Stimulated activated naive CD4-positive, alpha-beta T cell (primary cell): Measurements from ENCODE around the gene IL1RN.
A peak's percentile ranks its signal among the peaks of the same experiment; 100 is the strongest.

ENCODE experiments used
- DNase-seq, 6 experiments: peaks; one replicate each; lab custom pipeline; 2025; lab: John Stamatoyannopoulos, UW

IL1RN gene

DNA sequence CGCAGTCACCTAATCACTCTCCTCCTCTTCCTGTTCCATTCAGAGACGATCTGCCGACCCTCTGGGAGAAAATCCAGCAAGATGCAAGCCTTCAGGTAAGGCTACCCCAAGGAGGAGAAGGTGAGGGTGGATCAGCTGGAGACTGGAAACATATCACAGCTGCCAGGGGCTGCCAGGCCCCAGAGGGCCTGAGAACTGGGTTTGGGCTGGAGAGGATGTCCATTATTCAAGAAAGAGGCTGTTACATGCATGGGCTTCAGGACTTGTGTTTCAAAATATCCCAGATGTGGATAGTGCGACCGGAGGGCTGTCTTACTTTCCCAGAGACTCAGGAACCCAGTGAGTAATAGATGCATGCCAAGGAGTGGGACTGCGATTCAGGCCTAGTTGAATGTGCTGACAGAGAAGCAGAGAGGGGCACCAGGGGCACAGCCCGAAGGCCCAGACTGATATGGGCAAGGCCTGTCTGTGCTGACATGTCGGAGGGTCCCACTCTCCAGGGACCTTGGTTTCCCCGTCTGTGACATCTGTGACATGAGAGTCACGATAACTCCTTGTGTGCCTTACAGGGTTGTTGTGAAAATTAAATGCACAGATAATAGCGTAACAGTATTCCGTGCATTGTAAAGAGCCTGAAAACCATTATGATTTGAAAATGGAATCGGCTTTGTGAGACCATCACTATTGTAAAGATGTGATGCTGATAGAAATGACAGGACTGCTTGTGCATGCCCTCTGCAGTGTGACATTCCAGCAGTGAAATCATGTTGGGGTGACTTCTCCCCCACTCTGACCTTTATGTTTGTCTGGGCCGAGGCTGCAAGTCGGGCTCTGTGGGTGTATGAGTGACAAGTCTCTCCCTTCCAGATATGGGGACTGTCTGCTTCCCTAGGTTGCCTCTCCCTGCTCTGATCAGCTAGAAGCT, 510 bp downstream of the IL1RN start:
- no peak for DNase-seq

- no peak for DNase-seq
Measured at GRCh38 chr2:113129519-113130078, 2.2 kb downstream of the IL1RN start.

- DNase-seq: no peak
Measured at GRCh38 chr2:113131352-113132185, 4.2 kb downstream of the IL1RN start.

DNA sequence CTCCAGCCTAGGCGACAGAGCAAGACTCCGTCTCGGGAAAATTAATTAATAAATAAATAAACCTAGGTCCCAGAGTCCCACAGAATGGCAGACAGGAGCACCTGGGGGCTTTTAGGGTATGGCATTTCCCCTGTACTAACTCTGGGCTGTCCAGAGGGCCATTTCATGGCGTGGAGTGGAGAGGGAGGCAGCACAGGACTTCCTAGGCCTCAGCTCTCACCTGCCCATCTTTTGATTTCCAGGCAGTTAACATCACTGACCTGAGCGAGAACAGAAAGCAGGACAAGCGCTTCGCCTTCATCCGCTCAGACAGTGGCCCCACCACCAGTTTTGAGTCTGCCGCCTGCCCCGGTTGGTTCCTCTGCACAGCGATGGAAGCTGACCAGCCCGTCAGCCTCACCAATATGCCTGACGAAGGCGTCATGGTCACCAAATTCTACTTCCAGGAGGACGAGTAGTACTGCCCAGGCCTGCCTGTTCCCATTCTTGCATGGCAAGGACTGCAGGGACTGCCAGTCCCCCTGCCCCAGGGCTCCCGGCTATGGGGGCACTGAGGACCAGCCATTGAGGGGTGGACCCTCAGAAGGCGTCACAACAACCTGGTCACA, 5.1 kb downstream of the IL1RN start:
- no peak for DNase-seq

- no peak for DNase-seq
Measured at GRCh38 chr2:113133704-113134598, 6.6 kb downstream of the IL1RN start.

- no peak for DNase-seq
Measured at GRCh38 chr2:113134717-113135116, 7.3 kb downstream of the IL1RN start.

DNA sequence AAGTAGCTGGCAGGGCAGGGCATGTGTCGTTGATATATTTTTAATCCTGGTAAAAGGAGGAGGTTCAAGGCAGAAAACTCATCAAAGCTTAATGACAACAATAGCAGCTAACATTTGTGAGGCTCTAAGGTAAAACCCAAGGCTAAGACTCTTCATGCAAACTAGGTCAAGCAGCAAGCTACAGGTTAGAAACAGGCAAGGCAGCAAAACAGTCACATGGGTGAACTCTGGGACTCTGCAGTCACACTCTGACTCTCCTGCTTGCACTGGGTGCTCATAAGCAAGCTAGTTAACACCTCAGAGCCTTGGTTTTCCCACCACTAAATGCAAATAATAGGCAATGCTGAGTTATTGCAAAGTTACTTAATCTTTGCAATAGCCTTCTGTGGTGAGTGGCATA, 7.9 kb downstream of the IL1RN start:
- DNase-seq: no peak

- peak in 3 of 6 experiments; percentile 9 to 62 (median 27) for DNase-seq
Measured at GRCh38 chr2:113136828-113137775, 9.7 kb downstream of the IL1RN start.

DNA sequence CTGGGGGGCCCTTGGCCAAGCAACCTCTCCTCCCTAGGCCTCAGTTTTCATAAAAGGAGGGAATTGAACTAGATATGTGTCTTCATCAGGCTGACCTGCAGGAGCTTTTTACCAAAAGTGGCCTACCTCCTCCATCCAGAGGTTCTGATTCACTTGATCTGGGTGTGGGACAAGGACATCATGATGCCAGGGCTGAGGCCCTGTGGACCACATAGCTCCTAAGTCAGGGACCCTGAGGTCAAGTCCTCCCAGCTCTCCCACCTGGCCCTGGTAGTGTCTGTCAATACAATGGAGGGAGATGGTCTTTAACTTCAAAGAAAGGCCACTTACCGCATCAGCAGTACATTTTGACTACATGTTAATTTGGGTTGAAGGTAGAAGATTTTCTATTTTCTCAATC, 10.4 kb downstream of the IL1RN start:
- no peak for DNase-seq

GRCh38 chr2:113138428-113139322, 11.3 kb downstream of the IL1RN start:
- DNase-seq: peak; percentile 26 to 87 (median 49)

GRCh38 chr2:113141451-113141850, 14.1 kb downstream of the IL1RN start:
- DNase-seq: no peak

GRCh38 chr2:113142290-113142689, 14.9 kb downstream of the IL1RN start:
- no peak for DNase-seq

DNA sequence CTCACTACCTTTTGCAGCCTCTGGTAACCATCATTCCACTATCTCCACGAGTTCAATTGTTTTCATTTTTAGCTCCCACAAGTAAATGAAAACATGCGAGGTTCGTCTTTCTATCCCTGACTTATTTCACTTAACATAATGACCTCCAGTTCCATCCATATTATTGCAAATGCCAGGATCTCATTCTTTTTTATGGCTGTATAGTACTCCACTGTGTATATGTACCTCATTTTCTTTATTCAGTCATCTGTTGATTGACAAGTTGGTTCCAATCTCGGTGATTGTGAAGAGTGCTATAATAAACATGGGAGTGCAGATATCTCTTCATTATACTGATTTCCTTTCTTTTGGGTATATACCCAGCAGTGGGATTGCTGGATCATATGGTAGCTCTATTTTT, 16.9 kb downstream of the IL1RN start:
- no peak for DNase-seq

- no peak for DNase-seq
Measured at GRCh38 chr2:113148606-113149552, 21.5 kb downstream of the IL1RN start.

GRCh38 chr2:113149553-113150257, 22.3 kb downstream of the IL1RN start:
- DNase-seq: no peak

DNA sequence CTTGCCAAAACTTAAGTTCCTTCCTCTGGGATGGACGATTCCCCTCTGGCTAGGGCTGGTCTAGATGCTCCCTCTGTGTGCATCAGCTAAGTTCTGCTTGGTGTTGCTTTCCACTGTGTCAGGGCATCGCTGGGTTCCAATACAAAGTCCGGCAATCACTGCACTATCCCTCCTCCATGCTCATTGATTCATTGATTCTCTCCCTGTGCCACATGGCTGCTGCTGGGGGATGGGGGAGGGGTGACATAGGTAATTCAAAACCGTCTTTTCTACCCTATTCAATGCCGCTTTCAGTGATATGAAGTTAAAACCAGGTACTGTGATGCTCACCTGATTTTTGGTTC, 22.8 kb downstream of the IL1RN start:
- no peak for DNase-seq

DNA sequence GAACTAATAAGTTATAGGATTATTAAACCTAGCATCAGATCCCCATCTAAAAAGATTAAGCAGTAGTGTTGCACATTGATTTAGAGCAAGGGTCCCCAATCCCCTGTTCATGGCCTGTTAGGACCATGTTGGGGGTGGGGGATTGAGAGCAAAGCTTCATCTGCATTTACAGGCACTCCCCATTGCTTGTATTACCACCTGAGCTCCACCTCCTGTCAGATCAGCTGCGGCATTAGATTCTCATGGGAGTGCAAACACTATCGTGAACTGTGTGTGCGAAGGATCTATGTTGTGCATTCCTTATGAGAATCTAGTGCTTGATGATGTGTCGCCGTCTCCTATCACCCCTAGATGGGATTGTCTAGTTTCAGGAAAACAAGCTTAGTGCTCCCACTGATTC, 27.9 kb downstream of the IL1RN start:
- DNase-seq: no peak
